PC-3 (cell line): ENCODE measurements around the gene LRRC61.
"Not testable (repeated sequence)": the region's sequence is repeated elsewhere in the genome, so short reads cannot be mapped to it uniquely, and the experiment has no call there.

Source experiments
- CTCF ChIP-seq: fragments of 300-600 bp; sonication (generic); conservative IDR thresholded peaks from 2 replicates; pipeline ENCODE4 v1.5.1; 2017; ENCODE audit warnings: antibody characterized with exemption, low read depth, mild to moderate bottlenecking, low read length
- EZH2 ChIP-seq: fragments of 300-600 bp; sonication (generic); IDR thresholded peaks from one replicate; pipeline ENCODE4 v1.6.1; 2017; ENCODE audit warnings: antibody characterized with exemption, mild to moderate bottlenecking, low read length; ENCODE audit not compliant: unreplicated experiment
- EZH2phosphoT487 ChIP-seq: fragments of 300-600 bp; sonication (generic); IDR thresholded peaks from 2 replicates; pipeline ENCODE4 v1.6.1; 2018; ENCODE audit warnings: mild to moderate bottlenecking, antibody characterized with exemption, low read length, borderline replicate concordance

- not testable (repeated sequence) for TF ChIP-seq CTCF, EZH2, EZH2phosphoT487
Observed at GRCh38 chr7:150281681-150282403, 41.3 kb upstream of the LRRC61 start.
